NT2/D1 (cell line): ENCODE data around the gene RBBP5.

Experiments used
- SUZ12 ChIP-seq: IDR thresholded peaks from 2 replicates; pipeline ENCODE4 v1.6.1; 2011; ENCODE audit not compliant: insufficient read length, insufficient read depth; ENCODE audit errors: extremely low read depth
- ZNF274 ChIP-seq: IDR thresholded peaks from 2 replicates; pipeline ENCODE4 v1.6.1; 2011; ENCODE audit warnings: mild to moderate bottlenecking, low read depth, low read length

DNA sequence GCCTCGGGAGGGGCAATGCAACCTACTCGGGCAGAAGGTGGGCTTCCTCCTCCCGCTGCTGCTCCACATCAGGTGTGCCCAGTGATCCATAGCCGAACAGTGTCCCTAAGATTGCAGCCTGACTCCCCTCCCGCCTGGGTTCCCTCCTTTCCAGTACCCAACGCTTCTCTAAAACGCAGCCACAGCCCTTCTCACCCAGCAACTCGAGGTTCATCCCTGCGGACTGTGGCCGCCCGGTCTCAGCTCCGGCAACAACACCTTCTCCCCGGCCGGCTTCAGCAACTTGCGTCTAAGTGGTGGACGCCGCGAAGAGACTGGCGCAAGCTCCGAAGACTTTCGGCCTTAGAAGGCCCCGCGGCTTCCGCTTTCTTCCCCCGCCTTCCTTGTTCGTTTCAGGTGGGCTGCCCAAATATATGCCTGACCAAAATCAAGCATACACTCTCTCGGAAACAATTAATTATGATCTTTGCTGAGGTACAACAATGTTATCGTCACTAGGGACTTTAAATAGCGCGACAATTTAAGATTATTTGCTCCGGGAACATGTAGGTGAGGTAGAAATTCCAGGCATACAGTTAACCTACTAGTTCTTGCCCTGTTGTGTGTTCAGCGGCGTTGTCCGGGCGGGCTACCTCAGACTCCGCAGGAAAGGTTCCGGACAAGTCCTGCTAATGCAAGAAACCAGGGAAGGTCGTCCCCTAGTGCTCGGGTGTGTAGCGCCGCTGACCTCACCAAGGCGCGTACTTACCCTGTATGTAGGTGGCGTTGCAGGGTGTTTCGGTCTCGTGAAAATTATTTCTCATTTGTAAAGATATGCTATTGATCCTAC, at the start of gene RBBP5:
- TF ChIP-seq SUZ12 = no peak
- no peak for TF ChIP-seq ZNF274
